Measurements from ENCODE around the gene SEMA6D. TPM values are rescaled to one million over a fixed set of nuclear protein-coding genes. Genes with fewer than 3 reads are reported as not detected.
A peak's percentile ranks its signal among the peaks of the same experiment; 100 is the strongest.

Gene SEMA6D
- total RNA-seq, 6 experiments from 2014 or later: 0.74 to 4.4 (median 1.7) TPM

GRCh38 chr15:47696351-47696750 is 21.0 kb upstream of the SEMA6D start:
- Histone ChIP-seq H3K4me1 (no peaks in the 10 kb centered on the region), H3K27ac (no peak overlapping the region), H3K9me3 (no peaks in the 10 kb centered on the region), H3K36me3 (no peaks in the 10 kb centered on the region), H3K4me3 (no peak overlapping the region), H3K27me3 (no peaks in the 10 kb centered on the region)
- DNase-seq: no peak
- TF ChIP-seq, protein P1, sequence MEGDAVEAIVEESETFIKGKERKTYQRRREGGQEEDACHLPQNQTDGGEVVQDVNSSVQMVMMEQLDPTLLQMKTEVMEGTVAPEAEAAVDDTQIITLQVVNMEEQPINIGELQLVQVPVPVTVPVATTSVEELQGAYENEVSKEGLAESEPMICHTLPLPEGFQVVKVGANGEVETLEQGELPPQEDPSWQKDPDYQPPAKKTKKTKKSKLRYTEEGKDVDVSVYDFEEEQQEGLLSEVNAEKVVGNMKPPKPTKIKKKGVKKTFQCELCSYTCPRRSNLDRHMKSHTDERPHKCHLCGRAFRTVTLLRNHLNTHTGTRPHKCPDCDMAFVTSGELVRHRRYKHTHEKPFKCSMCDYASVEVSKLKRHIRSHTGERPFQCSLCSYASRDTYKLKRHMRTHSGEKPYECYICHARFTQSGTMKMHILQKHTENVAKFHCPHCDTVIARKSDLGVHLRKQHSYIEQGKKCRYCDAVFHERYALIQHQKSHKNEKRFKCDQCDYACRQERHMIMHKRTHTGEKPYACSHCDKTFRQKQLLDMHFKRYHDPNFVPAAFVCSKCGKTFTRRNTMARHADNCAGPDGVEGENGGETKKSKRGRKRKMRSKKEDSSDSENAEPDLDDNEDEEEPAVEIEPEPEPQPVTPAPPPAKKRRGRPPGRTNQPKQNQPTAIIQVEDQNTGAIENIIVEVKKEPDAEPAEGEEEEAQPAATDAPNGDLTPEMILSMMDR (IDR thresholded peaks at IDR 0.05): no peak
- no peak for TF ChIP-seq POLR2A (IDR thresholded peaks at IDR 0.05)
- intact Hi-C loops (cut with DNase I): no loop called here
- ATAC-seq: no peak
- 48% methylated on average over 2 of the region's 2 CpGs for WGBS (ENCODE audit: insufficient coverage, low coverage, low lambda C conversion rate, missing lambda C conversion rate)

GRCh38 chr15:47705281-47705997 is 11.9 kb upstream of the SEMA6D start:
- no peak overlapping the region for H3K4me3 ChIP-seq
- H3K36me3 ChIP-seq: no peaks in the 10 kb centered on the region
- no peaks in the 10 kb centered on the region for H3K27me3 ChIP-seq
- TF ChIP-seq, protein P1 (IDR thresholded peaks at IDR 0.05): no peak
- no peak for TF ChIP-seq POLR2A (IDR thresholded peaks at IDR 0.05)
- peak in 1 of 4 donors; percentile 35 for ATAC-seq
- H3K4me1 ChIP-seq: no peaks in the 10 kb centered on the region
- H3K9me3 ChIP-seq: no peaks in the 10 kb centered on the region
- DNase-seq: no peak
- intact Hi-C loops (cut with DNase I): no loop called here
- 49% methylated on average over 8 of the region's 8 CpGs for WGBS (ENCODE audit: insufficient coverage, low coverage, low lambda C conversion rate, missing lambda C conversion rate)
- H3K27ac ChIP-seq: no peak overlapping the region

- no peak overlapping the region for H3K27ac ChIP-seq
- WGBS (ENCODE audit: insufficient coverage, low coverage, low lambda C conversion rate, missing lambda C conversion rate): 60% methylated on average over 5 of the region's 5 CpGs
- TF ChIP-seq, protein P1 (IDR thresholded peaks at IDR 0.05): no peak
- no peak for TF ChIP-seq POLR2A (IDR thresholded peaks at IDR 0.05)
- no peaks in the 10 kb centered on the region for H3K9me3 ChIP-seq
- no peaks in the 10 kb centered on the region for H3K36me3 ChIP-seq
- DNase-seq (no peak), ATAC-seq (no peak)
- intact Hi-C loops (cut with DNase I): no loop called here
- no peak overlapping the region for H3K4me3 ChIP-seq
- H3K27me3 ChIP-seq: no peaks in the 10 kb centered on the region
- no peaks in the 10 kb centered on the region for H3K4me1 ChIP-seq
These were observed 9.9 kb upstream of the SEMA6D start for GRCh38 chr15:47707391-47707790.

DNA sequence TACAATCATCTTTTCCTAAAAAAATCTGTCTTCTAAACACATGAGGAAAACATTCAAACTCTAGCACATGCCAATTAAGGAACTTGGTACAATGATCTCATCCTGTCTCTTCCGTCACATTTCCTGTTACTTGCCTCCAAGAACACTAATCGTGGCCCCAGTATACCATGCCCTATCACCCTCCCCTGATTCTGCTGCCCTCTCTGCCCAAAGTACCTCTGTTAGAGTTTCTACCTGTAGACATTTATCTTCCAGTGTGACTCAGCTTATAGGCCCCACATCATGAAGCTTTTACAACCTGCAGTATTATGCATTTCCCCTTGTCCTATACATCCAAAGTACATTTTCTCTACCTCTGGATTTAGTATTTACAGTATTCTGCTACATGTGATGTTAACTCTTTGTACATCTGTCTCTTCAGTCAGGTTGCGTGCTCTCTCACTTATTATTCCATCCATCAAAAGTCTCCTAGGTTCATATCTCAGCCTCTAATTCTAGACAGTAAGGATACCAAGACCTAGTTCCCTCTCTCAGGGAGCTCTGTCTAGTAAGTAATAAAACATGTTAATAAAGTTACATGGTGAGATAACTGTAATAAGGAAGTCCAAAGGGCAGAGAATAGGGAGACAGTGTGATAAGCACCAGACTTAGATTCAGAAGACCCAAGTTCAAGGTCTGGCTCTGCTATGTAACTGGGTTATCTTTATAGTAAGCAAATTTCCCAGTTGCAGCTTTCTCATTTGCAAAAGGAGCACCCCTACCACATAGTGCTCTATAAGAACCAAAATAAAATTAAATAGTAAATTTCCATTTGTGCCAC is 8.9 kb upstream of the SEMA6D start:
- no peak overlapping the region for H3K27ac ChIP-seq
- intact Hi-C loops (cut with DNase I): no loop called here
- no peaks in the 10 kb centered on the region for H3K4me1 ChIP-seq
- ATAC-seq: no peak
- H3K27me3 ChIP-seq: no peaks in the 10 kb centered on the region
- no peaks in the 10 kb centered on the region for H3K36me3 ChIP-seq
- no peak for DNase-seq
- no peak overlapping the region for H3K4me3 ChIP-seq
- no peaks in the 10 kb centered on the region for H3K9me3 ChIP-seq
- TF ChIP-seq, protein P1 (IDR thresholded peaks at IDR 0.05): no peak
- no peak for TF ChIP-seq POLR2A (IDR thresholded peaks at IDR 0.05)
- 49% methylated on average over 3 of the region's 3 CpGs for WGBS (ENCODE audit: insufficient coverage, low coverage, low lambda C conversion rate, missing lambda C conversion rate)

All from right lobe of liver (tissue), 6 donors.